Fibroblast of lung (primary cell): ENCODE measurements around the gene FBXO41. TPM values are rescaled to one million over a fixed set of nuclear protein-coding genes. Genes with fewer than 3 reads are reported as not detected.

Experiments used
- DNase-seq, 2 donors: peaks; one replicate each; pipeline versions ENCODE4 v3.0.0 to v3.0.0-alpha.2; 2010; ENCODE audit warnings: low read depth in 2 of 2
- H2AFZ ChIP-seq: 2 replicates; pipeline ENCODE4 v1.5.1; 2012; ENCODE audit warnings: low read length, control low read depth, inconsistent platforms
- H3K27ac ChIP-seq: 2 replicates; pipeline ENCODE4 v1.5.1; 2011; ENCODE audit warnings: low read length, control low read depth; ENCODE audit not compliant: insufficient read depth
- H3K27me3 ChIP-seq: 2 replicates; pipeline ENCODE4 v1.5.1; 2011; ENCODE audit warnings: mild to moderate bottlenecking, low read length; ENCODE audit not compliant: control insufficient read depth, insufficient read depth
- H3K36me3 ChIP-seq: 2 replicates; pipeline ENCODE4 v1.5.1; 2011; ENCODE audit warnings: low read length; ENCODE audit not compliant: control insufficient read depth, insufficient read depth
- H3K4me1 ChIP-seq: 2 replicates; pipeline ENCODE4 v1.5.1; 2011; ENCODE audit warnings: low read length; ENCODE audit not compliant: control insufficient read depth, insufficient read depth; ENCODE audit errors: extremely low read depth
- H3K4me2 ChIP-seq: 2 replicates; pipeline ENCODE4 v1.5.1; 2011; ENCODE audit warnings: low read length, control low read depth; ENCODE audit not compliant: insufficient read depth; ENCODE audit errors: extremely low read depth
- H3K4me3 ChIP-seq, 4 experiments: fragments of 200-600 bp in 1 of 4; sonication (generic) in 1 of 4; replicated peaks in 1 of 4; 2 replicates each; pipeline ENCODE4 v1.5.1; 2011 to 2016; ENCODE audit warnings: low read length in 4 of 4, low read depth in 3 of 4, mild to moderate bottlenecking in 3 of 4, control low read depth in 2 of 4, inconsistent platforms in 1 of 4, mixed read lengths in 1 of 4; ENCODE audit not compliant: insufficient read depth in 1 of 4; ENCODE audit errors: control extremely low read depth in 1 of 4
- H3K79me2 ChIP-seq: 2 replicates; pipeline ENCODE4 v1.5.1; 2012; ENCODE audit warnings: mild to moderate bottlenecking, low read length, inconsistent platforms; ENCODE audit not compliant: control insufficient read depth, insufficient read depth
- H3K9ac ChIP-seq: 2 replicates; pipeline ENCODE4 v1.5.1; 2011; ENCODE audit warnings: mild to moderate bottlenecking, low read length, control low read depth; ENCODE audit not compliant: insufficient read depth
- H3K9me3 ChIP-seq: 2 replicates; pipeline ENCODE4 v1.5.1; 2012; ENCODE audit warnings: low read depth, low read length; ENCODE audit not compliant: control insufficient read depth, insufficient read depth
- H4K20me1 ChIP-seq: 2 replicates; pipeline ENCODE4 v1.5.1; 2011; ENCODE audit warnings: low read length; ENCODE audit not compliant: control insufficient read depth, insufficient read depth; ENCODE audit errors: extremely low read depth
- CTCF ChIP-seq, 2 donors: IDR thresholded peaks in 1 of 2; conservative IDR thresholded peaks in 1 of 2; 1 replicate in 1 of 2; 2 replicates in 1 of 2; pipeline ENCODE4 v1.5.1; 2011 to 2012; ENCODE audit warnings: low read length in 2 of 2, control low read depth in 1 of 2, inconsistent platforms in 1 of 2, low read depth in 1 of 2, mild to moderate bottlenecking in 1 of 2
- EZH2 ChIP-seq: IDR thresholded peaks from 2 replicates; pipeline ENCODE4 v1.5.1; 2012; ENCODE audit warnings: low read length, control low read depth, mild to moderate bottlenecking; ENCODE audit errors: missing control alignments
- polyA plus RNA-seq, 2 donors: library from polyadenylated mRNA; depleted of rRNA in 1 of 2; stranded (reverse) in 1 of 2; unstranded in 1 of 2; fragments of >200 nt; gene quantifications; 2 replicates each; pipeline ENCODE4 v1.2.1, GENCODE V29; 2011 to 2012; ENCODE audit warnings: missing spikeins in 1 of 2
- total RNA-seq: library from RNA; depleted of rRNA; stranded (reverse); fragments of >200 nt; gene quantifications from 2 replicates; pipeline ENCODE4 v1.2.1, GENCODE V29; 2014

The FBXO41 gene
- total and polyA plus RNA-seq, 2 donors (not counting 1 experiment from before 2014, with no cell fraction given), result 0.51 to 1.2 TPM

GRCh38 chr2:73255007-73255644 lies 29.2 kb downstream of the FBXO41 start:
- H3K79me2 ChIP-seq, result no peaks in the 10 kb centered on the region
- DNase-seq, result no peak
- no peaks in the 10 kb centered on the region for H3K9me3 ChIP-seq
- H3K9ac ChIP-seq, result no peak overlapping the region
- H3K36me3 ChIP-seq, result peaks cover 18% of the 10 kb centered on the region
- no peaks in the 10 kb centered on the region for H4K20me1 ChIP-seq
- H3K4me2 ChIP-seq, result no peak overlapping the region
- no peak overlapping the region for H3K27ac ChIP-seq
- H3K4me3 ChIP-seq, result no peak overlapping the region
- H3K27me3 ChIP-seq, result no peaks in the 10 kb centered on the region
- no peaks in the 10 kb centered on the region for H3K4me1 ChIP-seq
- TF ChIP-seq EZH2 (no peak), CTCF (conservative IDR thresholded peaks at IDR 0.05 in 1 of 2, IDR thresholded peaks at IDR 0.05 in 1 of 2; ENCODE audit: low read depth in 1 of 2, low read length in 2 of 2) (no peak)
- H2AFZ ChIP-seq, result no peak overlapping the region

GRCh38 chr2:73254343-73255006 lies 29.8 kb downstream of the FBXO41 start:
- no peaks in the 10 kb centered on the region for H3K27me3 ChIP-seq
- H3K9ac ChIP-seq, result no peak overlapping the region
- no peak for DNase-seq
- H3K36me3 ChIP-seq, result peaks cover 18% of the 10 kb centered on the region
- H3K27ac ChIP-seq, result no peak overlapping the region
- no peaks in the 10 kb centered on the region for H3K9me3 ChIP-seq
- no peak overlapping the region for H3K4me3 ChIP-seq
- no peak overlapping the region for H3K4me2 ChIP-seq
- TF ChIP-seq EZH2, result no peak
- TF ChIP-seq CTCF (conservative IDR thresholded peaks at IDR 0.05 in 1 of 2, IDR thresholded peaks at IDR 0.05 in 1 of 2; ENCODE audit: low read depth in 1 of 2, low read length in 2 of 2), result no peak
- no peaks in the 10 kb centered on the region for H3K79me2 ChIP-seq
- H3K4me1 ChIP-seq, result no peaks in the 10 kb centered on the region
- H2AFZ ChIP-seq, result no peak overlapping the region
- H4K20me1 ChIP-seq, result no peaks in the 10 kb centered on the region

GRCh38 chr2:73253901-73254300 lies 30.4 kb downstream of the FBXO41 start:
- Histone ChIP-seq H3K4me3 (no peak overlapping the region), H3K79me2 (no peaks in the 10 kb centered on the region), H3K4me2 (no peak overlapping the region), H3K9me3 (no peaks in the 10 kb centered on the region), H2AFZ (no peak overlapping the region), H3K4me1 (no peaks in the 10 kb centered on the region), H3K27ac (no peak overlapping the region), H3K9ac (no peak overlapping the region), H3K36me3 (peaks cover 20% of the 10 kb centered on the region), H4K20me1 (no peaks in the 10 kb centered on the region), H3K27me3 (no peaks in the 10 kb centered on the region)
- TF ChIP-seq CTCF (conservative IDR thresholded peaks at IDR 0.05 in 1 of 2, IDR thresholded peaks at IDR 0.05 in 1 of 2; ENCODE audit: low read depth in 1 of 2, low read length in 2 of 2) (no peak), EZH2 (no peak)
- no peak for DNase-seq
